Effector memory CD4-positive, alpha-beta T cell (primary cell): ENCODE data around the gene SNHG17.
"Not testable (repeated sequence)": the region's sequence is repeated elsewhere in the genome, so short reads cannot be mapped to it uniquely, and the experiment has no call there.

Source experiments
- DNase-seq, 3 donors: peaks; one replicate each; pipeline ENCODE4 v3.0.0-alpha.2; 2020
- H3K27ac ChIP-seq: 2 replicates; pipeline ENCODE4 v1.7.0; 2013; ENCODE audit warnings: mild to moderate bottlenecking, low read length, moderate library complexity; ENCODE audit not compliant: insufficient read depth, poor library complexity, severe bottlenecking
- H3K27me3 ChIP-seq: replicated peaks from 2 replicates; pipeline ENCODE4 v1.7.0; 2013; ENCODE audit warnings: mild to moderate bottlenecking, low read length; ENCODE audit not compliant: insufficient read depth, control insufficient read depth, poor library complexity, severe bottlenecking
- H3K36me3 ChIP-seq: 2 replicates; pipeline ENCODE4 v1.7.0; 2013; ENCODE audit warnings: mild to moderate bottlenecking, low read length, moderate library complexity; ENCODE audit not compliant: control insufficient read depth, insufficient read depth
- H3K4me1 ChIP-seq: 2 replicates; pipeline ENCODE4 v1.7.0; 2013; ENCODE audit warnings: low read length, mild to moderate bottlenecking; ENCODE audit not compliant: control insufficient read depth, insufficient read depth, poor library complexity, severe bottlenecking
- H3K4me3 ChIP-seq: 2 replicates; pipeline ENCODE4 v1.7.0; 2013; ENCODE audit warnings: low read length, low read depth, mild to moderate bottlenecking; ENCODE audit not compliant: insufficient read depth, poor library complexity, severe bottlenecking
- H3K9me3 ChIP-seq: 2 replicates; pipeline ENCODE4 v1.7.0; 2013; ENCODE audit warnings: mild to moderate bottlenecking, low read length, moderate library complexity; ENCODE audit not compliant: control insufficient read depth

The SNHG17 gene

DNA sequence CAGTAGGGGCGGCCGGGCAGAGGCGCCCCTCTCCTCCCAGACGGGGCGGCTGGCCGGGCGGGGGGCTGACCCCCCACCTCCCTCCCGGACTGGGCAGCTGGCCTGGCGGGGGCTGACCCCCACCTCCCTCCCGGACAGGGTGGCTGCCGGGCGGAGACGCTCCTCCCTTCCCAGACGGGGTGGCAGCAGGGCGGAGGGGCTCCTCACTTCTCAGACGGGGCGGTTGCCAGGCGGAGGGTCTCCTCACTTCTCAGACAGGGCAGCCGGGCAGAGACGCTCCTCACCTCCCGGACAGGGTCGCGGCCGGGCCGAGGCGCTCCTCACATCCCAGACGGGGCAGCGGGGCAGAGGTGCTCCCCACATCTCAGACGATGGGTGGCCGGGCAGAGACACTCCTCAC, 26.4 kb upstream of the SNHG17 start:
- H3K4me1 ChIP-seq, H3K4me3 ChIP-seq, H3K27ac ChIP-seq, H3K36me3 ChIP-seq, H3K9me3 ChIP-seq, DNase-seq, H3K27me3 ChIP-seq: not testable (repeated sequence)

- not testable (repeated sequence) for H3K4me3 ChIP-seq, H3K9me3 ChIP-seq, H3K36me3 ChIP-seq, H3K27me3 ChIP-seq, H3K27ac ChIP-seq, DNase-seq, H3K4me1 ChIP-seq
These were observed 26.0 kb upstream of the SNHG17 start for GRCh38 chr20:38461167-38461566.

DNA sequence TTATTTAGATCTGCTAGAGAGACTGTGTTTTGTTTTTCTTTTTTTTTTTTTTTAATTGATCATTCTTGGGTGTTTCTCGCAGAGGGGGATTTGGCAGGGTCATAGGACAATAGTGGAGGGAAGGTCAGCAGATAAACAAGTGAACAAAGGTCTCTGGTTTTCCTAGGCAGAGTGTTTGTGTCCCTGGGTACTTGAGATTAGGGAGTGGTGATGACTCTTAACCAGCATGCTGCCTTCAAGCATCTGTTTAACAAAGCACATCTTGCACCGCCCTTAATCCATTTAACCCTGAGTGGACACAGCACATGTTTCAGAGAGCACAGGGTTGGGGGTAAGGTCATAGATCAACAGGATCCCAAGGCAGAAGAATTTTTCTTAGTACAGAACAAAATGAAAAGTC, 25.5 kb upstream of the SNHG17 start:
- H3K9me3 ChIP-seq, H3K27ac ChIP-seq, H3K4me3 ChIP-seq, DNase-seq, H3K27me3 ChIP-seq, H3K36me3 ChIP-seq, H3K4me1 ChIP-seq: not testable (repeated sequence)

- Histone ChIP-seq H3K9me3 (no peaks in the 10 kb centered on the region), H3K27ac (no peak overlapping the region), H3K4me3 (no peak overlapping the region), H3K4me1 (no peaks in the 10 kb centered on the region), H3K36me3 (no peaks in the 10 kb centered on the region), H3K27me3 (no peaks in the 10 kb centered on the region)
- DNase-seq, result no peak
These were observed 25.0 kb upstream of the SNHG17 start for GRCh38 chr20:38460040-38460623.

DNA sequence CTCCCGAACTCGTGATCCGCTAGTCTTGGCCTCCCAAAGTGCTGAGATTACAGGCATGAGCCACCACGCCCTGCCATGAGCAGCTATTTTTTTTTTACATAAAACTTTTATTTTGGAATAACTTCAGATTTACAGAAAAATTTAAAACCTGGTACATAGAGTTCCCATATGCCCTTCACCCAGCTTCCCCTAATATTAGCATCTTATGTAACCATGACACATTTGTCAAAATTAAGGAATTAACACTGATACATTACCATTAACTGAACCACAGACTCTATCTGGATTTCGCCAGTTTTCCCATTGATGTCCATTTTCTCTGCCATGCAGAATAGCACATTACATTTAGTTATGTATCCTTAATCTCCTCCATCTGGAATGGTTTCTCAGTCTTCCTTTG, 23.2 kb upstream of the SNHG17 start:
- Histone ChIP-seq H3K27ac (no peak overlapping the region), H3K27me3 (no peaks in the 10 kb centered on the region), H3K4me1 (no peaks in the 10 kb centered on the region), H3K36me3 (no peaks in the 10 kb centered on the region), H3K4me3 (no peak overlapping the region), H3K9me3 (no peaks in the 10 kb centered on the region)
- no peak for DNase-seq

GRCh38 chr20:38454556-38455473, 19.7 kb upstream of the SNHG17 start:
- no peak for DNase-seq
- Histone ChIP-seq H3K36me3 (peaks cover 13% of the 10 kb centered on the region), H3K27ac (no peak overlapping the region), H3K4me1 (no peaks in the 10 kb centered on the region), H3K4me3 (no peak overlapping the region), H3K27me3 (no peaks in the 10 kb centered on the region), H3K9me3 (no peaks in the 10 kb centered on the region)

- Histone ChIP-seq H3K36me3 (peaks cover 13% of the 10 kb centered on the region), H3K4me3 (no peak overlapping the region), H3K9me3 (no peaks in the 10 kb centered on the region), H3K27me3 (no peaks in the 10 kb centered on the region), H3K4me1 (no peaks in the 10 kb centered on the region), H3K27ac (no peak overlapping the region)
- DNase-seq, result no peak
These were observed 18.8 kb upstream of the SNHG17 start for GRCh38 chr20:38453941-38454340.

DNA sequence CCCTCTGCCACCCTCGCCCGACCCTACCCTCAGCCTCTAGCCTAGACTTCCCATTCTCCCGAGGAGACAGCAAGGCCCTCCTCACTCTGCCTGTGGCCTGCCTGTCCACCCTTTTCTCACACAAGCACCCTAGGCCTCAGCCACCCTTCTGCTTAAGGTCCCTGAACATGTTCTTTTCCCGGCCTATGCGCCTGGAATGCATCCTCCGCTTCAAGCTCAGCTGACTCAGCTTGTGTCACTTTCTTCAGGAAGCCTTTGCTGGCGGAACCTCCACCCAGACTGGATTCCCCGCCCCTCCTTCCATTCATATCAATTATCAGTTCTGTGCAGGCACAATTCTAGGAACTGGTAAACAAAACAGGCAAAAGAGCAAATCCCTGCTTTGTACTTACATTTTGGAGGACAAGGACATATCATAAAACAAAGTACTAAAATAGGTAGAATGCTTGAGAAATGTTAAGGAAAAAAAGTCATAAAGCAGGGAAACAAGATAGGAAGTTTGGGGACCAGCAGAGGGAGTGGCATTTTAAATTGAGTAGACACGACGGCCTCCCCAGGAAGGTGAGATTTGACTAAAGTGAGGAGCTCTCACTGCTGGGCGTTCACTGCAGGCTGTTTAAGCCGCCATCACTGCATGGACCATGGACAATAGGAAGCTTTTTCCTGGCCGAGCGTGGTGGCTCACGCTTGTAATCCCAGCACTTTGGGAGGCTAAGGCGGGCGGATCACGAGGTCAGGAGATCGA, 17.9 kb upstream of the SNHG17 start:
- H3K27ac ChIP-seq, result no peak overlapping the region
- no peak overlapping the region for H3K4me3 ChIP-seq
- H3K9me3 ChIP-seq, result no peaks in the 10 kb centered on the region
- no peak for DNase-seq
- H3K36me3 ChIP-seq, result peaks cover 13% of the 10 kb centered on the region
- H3K4me1 ChIP-seq, result no peaks in the 10 kb centered on the region
- H3K27me3 ChIP-seq, result no peaks in the 10 kb centered on the region

DNA sequence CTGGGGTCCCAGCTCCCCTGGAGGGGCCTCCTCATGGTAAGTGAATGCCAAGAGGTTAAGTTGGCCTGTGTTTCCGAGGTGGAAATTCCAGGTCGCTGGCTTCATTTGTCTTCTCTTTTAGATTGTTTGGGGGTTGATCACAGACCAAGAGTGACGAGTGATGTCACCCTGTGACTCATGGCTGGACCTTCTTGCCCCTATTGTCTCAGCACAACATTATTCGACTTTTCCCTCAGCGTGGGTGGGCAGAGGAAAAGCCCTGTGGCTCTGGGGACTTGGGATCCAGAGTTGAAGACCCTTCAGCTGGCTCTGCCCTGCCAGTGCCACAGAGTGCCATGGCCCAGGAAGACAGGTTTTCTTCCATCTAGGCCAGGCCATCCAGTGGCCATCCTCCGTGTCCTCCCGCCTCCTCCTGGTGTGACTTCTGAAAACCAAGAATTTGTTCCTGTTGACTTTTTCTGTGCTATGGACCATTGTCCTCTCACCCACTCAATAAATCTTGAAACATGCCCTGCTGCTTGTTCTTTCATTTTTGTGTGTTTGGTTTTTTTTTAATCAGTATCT, 15.4 kb upstream of the SNHG17 start:
- Histone ChIP-seq H3K4me3 (no peak overlapping the region), H3K27ac (no peak overlapping the region), H3K9me3 (no peaks in the 10 kb centered on the region), H3K27me3 (no peaks in the 10 kb centered on the region), H3K36me3 (peaks cover 13% of the 10 kb centered on the region), H3K4me1 (peaks cover 10% of the 10 kb centered on the region)
- DNase-seq, result no peak

DNA sequence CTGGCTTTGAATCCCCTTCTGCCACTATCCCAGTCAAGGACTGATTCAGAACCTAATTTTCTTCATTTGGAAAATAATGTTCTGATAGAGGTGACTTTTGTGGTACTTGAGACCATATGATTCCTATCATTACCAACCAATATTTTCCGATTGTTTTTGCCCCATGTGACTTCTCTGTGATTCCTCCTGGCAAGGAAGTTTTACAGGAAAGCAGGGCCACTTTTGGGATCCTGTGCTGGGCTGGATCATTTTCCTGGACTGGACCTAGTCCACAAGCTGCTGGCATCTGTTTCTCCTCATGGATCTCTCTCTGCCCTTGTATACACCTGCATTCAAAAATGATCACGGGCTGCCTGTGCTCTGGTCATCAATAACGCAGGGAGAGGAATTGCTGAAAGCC, 13.9 kb upstream of the SNHG17 start:
- Histone ChIP-seq H3K36me3 (peaks cover 13% of the 10 kb centered on the region), H3K27me3 (no peaks in the 10 kb centered on the region), H3K4me1 (peaks cover 10% of the 10 kb centered on the region), H3K9me3 (no peaks in the 10 kb centered on the region), H3K27ac (no peak overlapping the region), H3K4me3 (no peak overlapping the region)
- DNase-seq, result no peak
